HEK293 (cell line): ENCODE measurements around the gene SLC26A1.
A peak's percentile ranks its signal among the peaks of the same experiment; 100 is the strongest.
"Not testable (repeated sequence)": the region's sequence is repeated elsewhere in the genome, so short reads cannot be mapped to it uniquely, and the experiment has no call there.

ENCODE experiments used
- CTCF ChIA-PET: fragments of 350-600 bp; formaldehyde crosslinking; extraction: SDS; loops from one replicate; lab custom pipeline; 2021; ENCODE audit warnings: antibody characterized with exemption; lab: Yijun Ruan, JAX
- POLR2A ChIA-PET: fragments of 300-600 bp; formaldehyde crosslinking; extraction: SDS; loops from one replicate; lab custom pipeline; 2020; ENCODE audit warnings: antibody characterized with exemption, inconsistent platforms; lab: Yijun Ruan, JAX
- H3K27ac ChIP-seq: fragments of 200-500 bp; sonication (Bioruptor generic); 2 replicates; pipeline ENCODE4 v1.5.1; 2014; ENCODE audit warnings: low read depth, low read length, control low read depth, inconsistent platforms; ENCODE audit errors: extremely low read depth
- H3K36me3 ChIP-seq, 2 experiments: fragments of 200-500 bp in 1 of 2; sonication (Bioruptor generic) in 1 of 2; 1 replicate in 1 of 2; 2 replicates in 1 of 2; pipeline ENCODE4 v1.5.1; 2014 to 2017; ENCODE audit warnings: inconsistent platforms in 2 of 2, low read length in 2 of 2; ENCODE audit not compliant: control insufficient read depth in 2 of 2, insufficient read depth in 1 of 2
- H3K4me1 ChIP-seq: fragments of 200-500 bp; sonication (Bioruptor generic); 2 replicates; pipeline ENCODE4 v1.5.1; 2014; ENCODE audit warnings: mild to moderate bottlenecking, low read length, inconsistent platforms; ENCODE audit not compliant: control insufficient read depth, insufficient read depth
- H3K4me3 ChIP-seq: 2 replicates; pipeline ENCODE4 v1.5.1; 2011; ENCODE audit warnings: low read depth, mild to moderate bottlenecking, control low read depth, low read length, moderate library complexity
- H3K9me3 ChIP-seq: fragments of 200-500 bp; sonication (Bioruptor generic); 2 replicates; pipeline ENCODE4 v1.5.1; 2014; ENCODE audit warnings: low read depth, low read length, inconsistent platforms; ENCODE audit not compliant: control insufficient read depth, insufficient read depth
- ATF2 ChIP-seq: fragments of 450-650 bp; formaldehyde crosslinking; IDR thresholded peaks from 2 replicates; pipeline ENCODE4 v1.5.1; 2016; ENCODE audit warnings: missing biosample characterization, missing genetic modification characterization, low read depth
- KLF17 ChIP-seq: fragments of 450-650 bp; formaldehyde crosslinking; IDR thresholded peaks from 2 replicates; pipeline ENCODE4 v1.5.1; 2016; ENCODE audit warnings: missing biosample characterization, missing genetic modification characterization
- PRDM4 ChIP-seq: fragments of 450-650 bp; formaldehyde crosslinking; IDR thresholded peaks from 2 replicates; pipeline ENCODE4 v1.5.1; 2017; ENCODE audit warnings: missing biosample characterization, missing genetic modification characterization
- SCRT1 ChIP-seq: fragments of 450-650 bp; formaldehyde crosslinking; IDR thresholded peaks from 2 replicates; pipeline ENCODE4 v1.5.1; 2016; ENCODE audit warnings: missing biosample characterization, missing genetic modification characterization, borderline replicate concordance
- TCF7L2 ChIP-seq: IDR thresholded peaks from 2 replicates; pipeline ENCODE4 v1.6.1; 2011; ENCODE audit warnings: low read depth, mild to moderate bottlenecking, inconsistent platforms, low read length, moderate library complexity, borderline replicate concordance
- ZBTB17 ChIP-seq: fragments of 450-650 bp; formaldehyde crosslinking; IDR thresholded peaks from 2 replicates; pipeline ENCODE4 v1.5.1; 2016; ENCODE audit warnings: missing biosample characterization, missing genetic modification characterization
- ZBTB26 ChIP-seq: fragments of 450-650 bp; formaldehyde crosslinking; optimal IDR thresholded peaks from 2 replicates; pipeline ENCODE3; 2016; ENCODE audit warnings: missing biosample characterization, mild to moderate bottlenecking, missing genetic modification characterization
- ZEB2 ChIP-seq: fragments of 450-650 bp; formaldehyde crosslinking; IDR thresholded peaks from 2 replicates; pipeline ENCODE4 v1.5.1; 2016; ENCODE audit warnings: missing biosample characterization, missing genetic modification characterization
- ZFP41 ChIP-seq: fragments of 450-650 bp; formaldehyde crosslinking; IDR thresholded peaks from 2 replicates; pipeline ENCODE4 v1.5.1; 2016; ENCODE audit warnings: missing biosample characterization, missing genetic modification characterization, borderline replicate concordance
- ZIC2 ChIP-seq: fragments of 450-650 bp; formaldehyde crosslinking; IDR thresholded peaks from 2 replicates; pipeline ENCODE4 v1.5.1; 2016; ENCODE audit warnings: missing biosample characterization, missing genetic modification characterization
- ZNF138 ChIP-seq: fragments of 450-650 bp; formaldehyde crosslinking; IDR thresholded peaks from 2 replicates; pipeline ENCODE4 v1.5.1; 2016; ENCODE audit warnings: missing biosample characterization, missing genetic modification characterization, borderline replicate concordance
- ZNF19 ChIP-seq: fragments of 450-650 bp; formaldehyde crosslinking; IDR thresholded peaks from 2 replicates; pipeline ENCODE4; 2016; ENCODE audit warnings: missing biosample characterization, missing genetic modification characterization, low read depth
- ZNF266 ChIP-seq: fragments of 450-650 bp; formaldehyde crosslinking; IDR thresholded peaks from 2 replicates; pipeline ENCODE4 v1.5.1; 2016; ENCODE audit warnings: missing biosample characterization, missing genetic modification characterization, low read depth
- ZNF350 ChIP-seq: fragments of 450-650 bp; formaldehyde crosslinking; IDR thresholded peaks from 2 replicates; pipeline ENCODE4 v1.5.0; 2017; ENCODE audit warnings: missing biosample characterization, mild to moderate bottlenecking, missing genetic modification characterization
- ZNF473 ChIP-seq: fragments of 450-650 bp; formaldehyde crosslinking; IDR thresholded peaks from 2 replicates; pipeline ENCODE4 v1.5.1; 2017; ENCODE audit warnings: missing biosample characterization, missing genetic modification characterization
- ZNF529 ChIP-seq: fragments of 450-650 bp; formaldehyde crosslinking; IDR thresholded peaks from 2 replicates; pipeline ENCODE4 v1.5.1; 2017; ENCODE audit warnings: missing genetic modification characterization, missing biosample characterization; ENCODE audit not compliant: insufficient replicate concordance
- ZNF561 ChIP-seq: fragments of 450-650 bp; IDR thresholded peaks from 2 replicates; pipeline ENCODE4 v1.5.1; 2018; ENCODE audit warnings: missing biosample characterization, missing genetic modification characterization, borderline replicate concordance
- ZNF707 ChIP-seq: fragments of 450-650 bp; formaldehyde crosslinking; IDR thresholded peaks from 2 replicates; pipeline ENCODE4 v1.5.1; 2016; ENCODE audit warnings: missing biosample characterization, missing genetic modification characterization
- ZNF747 ChIP-seq: fragments of 450-650 bp; formaldehyde crosslinking; IDR thresholded peaks from 2 replicates; pipeline ENCODE4 v1.5.1; 2016; ENCODE audit warnings: missing biosample characterization, missing genetic modification characterization
- ZNF777 ChIP-seq: fragments of 450-650 bp; formaldehyde crosslinking; IDR thresholded peaks from 2 replicates; pipeline ENCODE4 v1.5.1; 2017; ENCODE audit warnings: missing biosample characterization, missing genetic modification characterization, borderline replicate concordance
- TF ChIP-seq, protein P1 (sequence below): fragments of 450-650 bp; formaldehyde crosslinking; IDR thresholded peaks from 2 replicates; pipeline ENCODE4 v1.5.1; 2017; ENCODE audit warnings: missing biosample characterization, missing genetic modification characterization

Gene SLC26A1

GRCh38 chr4:978957-979701 lies 14.1 kb downstream of the SLC26A1 start:
- no peaks in the 10 kb centered on the region for H3K9me3 ChIP-seq
- TF ChIP-seq ZNF529 (tag by site-specific recombination) (no peak), KLF17 (tag by site-specific recombination) (no peak), SCRT1 (tag by site-specific recombination) (no peak), ZNF138 (tag by site-specific recombination) (no peak), ZNF561 (tag by site-specific recombination) (no peak), ZBTB17 (tag by site-specific recombination) (peak; percentile 29; the same call in 1 of the 2 replicates), ZNF266 (tag by site-specific recombination) (no peak), ZNF707 (tag by site-specific recombination) (no peak), PRDM4 (no peak), ZNF473 (no peak), ZBTB26 (no peak), ZFP41 (tag by site-specific recombination) (no peak), ZNF19 (tag by site-specific recombination) (no peak), ZEB2 (no peak), ZNF747 (tag by site-specific recombination) (no peak), ZNF350 (tag by site-specific recombination) (no peak), ZNF777 (tag by site-specific recombination) (no peak), ATF2 (peak; percentile 51; the same call in 1 of the 2 replicates), ZIC2 (tag by site-specific recombination) (peak; percentile 38), TCF7L2 (no peak)
- TF ChIP-seq, protein P1, sequence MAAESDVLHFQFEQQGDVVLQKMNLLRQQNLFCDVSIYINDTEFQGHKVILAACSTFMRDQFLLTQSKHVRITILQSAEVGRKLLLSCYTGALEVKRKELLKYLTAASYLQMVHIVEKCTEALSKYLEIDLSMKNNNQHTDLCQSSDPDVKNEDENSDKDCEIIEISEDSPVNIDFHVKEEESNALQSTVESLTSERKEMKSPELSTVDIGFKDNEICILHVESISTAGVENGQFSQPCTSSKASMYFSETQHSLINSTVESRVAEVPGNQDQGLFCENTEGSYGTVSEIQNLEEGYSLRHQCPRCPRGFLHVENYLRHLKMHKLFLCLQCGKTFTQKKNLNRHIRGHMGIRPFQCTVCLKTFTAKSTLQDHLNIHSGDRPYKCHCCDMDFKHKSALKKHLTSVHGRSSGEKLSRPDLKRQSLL (tag by site-specific recombination) = no peak
- ChIA-PET CTCF (interaction anchor here (0.6 kb wide), 1 partner anchor 370 kb away, joined by 3 read pairs; no protein-coding TSS in a partner anchor), POLR2A (no interaction called here)
- H3K27ac ChIP-seq = no peak overlapping the region
- no peaks in the 10 kb centered on the region for H3K4me1 ChIP-seq
- H3K36me3 ChIP-seq = no peaks in the 10 kb centered on the region
- no peak overlapping the region for H3K4me3 ChIP-seq

DNA sequence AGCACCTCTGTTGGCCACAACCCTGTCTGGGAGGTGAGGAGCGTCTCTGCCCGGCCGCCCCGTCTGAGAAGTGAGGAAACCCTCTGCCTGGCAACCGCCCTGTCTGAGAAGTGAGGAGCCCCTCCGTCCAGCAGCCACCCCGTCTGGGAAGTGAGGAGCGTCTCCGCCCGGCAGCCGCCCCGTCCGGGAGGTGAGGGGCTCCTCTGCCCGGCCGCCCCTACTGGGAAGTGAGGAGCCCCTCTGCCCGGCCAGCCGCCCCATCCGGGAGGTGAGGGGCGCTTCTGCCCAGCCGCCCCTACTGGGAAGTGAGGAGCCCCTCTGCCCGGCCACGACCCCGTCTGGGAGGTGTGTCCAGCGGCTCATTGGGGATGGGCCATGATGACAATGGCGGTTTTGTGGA lies 17.2 kb downstream of the SLC26A1 start:
- POLR2A ChIA-PET, H3K27ac ChIP-seq, H3K9me3 ChIP-seq, CTCF ChIA-PET, H3K4me1 ChIP-seq, H3K4me3 ChIP-seq, H3K36me3 ChIP-seq: not testable (repeated sequence)
